Measurements from ENCODE around the gene MID1. TPM values are rescaled to one million over a fixed set of nuclear protein-coding genes. Genes with fewer than 3 reads are reported as not detected.
A peak's percentile ranks its signal among the peaks of the same experiment; 100 is the strongest.

MID1 gene
- total RNA-seq, 1 donor from 2014 or later = 9.4 TPM

- Histone ChIP-seq H3K27ac (replicated peaks) (no peak overlapping the region), H3K36me3 (no peaks in the 10 kb centered on the region), H3K9me3 (replicated peaks) (no peaks in the 10 kb centered on the region), H3K4me3 (no peak overlapping the region), H3K4me1 (peaks cover 5% of the 10 kb centered on the region), H3K27me3 (ENCODE audit: low read depth) (no peaks in the 10 kb centered on the region)
- intact Hi-C loops (cut with micrococcal nuclease) = no loop called here
- TF ChIP-seq, protein P1, sequence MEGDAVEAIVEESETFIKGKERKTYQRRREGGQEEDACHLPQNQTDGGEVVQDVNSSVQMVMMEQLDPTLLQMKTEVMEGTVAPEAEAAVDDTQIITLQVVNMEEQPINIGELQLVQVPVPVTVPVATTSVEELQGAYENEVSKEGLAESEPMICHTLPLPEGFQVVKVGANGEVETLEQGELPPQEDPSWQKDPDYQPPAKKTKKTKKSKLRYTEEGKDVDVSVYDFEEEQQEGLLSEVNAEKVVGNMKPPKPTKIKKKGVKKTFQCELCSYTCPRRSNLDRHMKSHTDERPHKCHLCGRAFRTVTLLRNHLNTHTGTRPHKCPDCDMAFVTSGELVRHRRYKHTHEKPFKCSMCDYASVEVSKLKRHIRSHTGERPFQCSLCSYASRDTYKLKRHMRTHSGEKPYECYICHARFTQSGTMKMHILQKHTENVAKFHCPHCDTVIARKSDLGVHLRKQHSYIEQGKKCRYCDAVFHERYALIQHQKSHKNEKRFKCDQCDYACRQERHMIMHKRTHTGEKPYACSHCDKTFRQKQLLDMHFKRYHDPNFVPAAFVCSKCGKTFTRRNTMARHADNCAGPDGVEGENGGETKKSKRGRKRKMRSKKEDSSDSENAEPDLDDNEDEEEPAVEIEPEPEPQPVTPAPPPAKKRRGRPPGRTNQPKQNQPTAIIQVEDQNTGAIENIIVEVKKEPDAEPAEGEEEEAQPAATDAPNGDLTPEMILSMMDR (IDR thresholded peaks at IDR 0.05; ENCODE audit: borderline replicate concordance) = no peak
- no peak for DNase-seq
These were observed 12.3 kb downstream of the MID1 start for GRCh38 chrX:10608099-10608498.

DNA sequence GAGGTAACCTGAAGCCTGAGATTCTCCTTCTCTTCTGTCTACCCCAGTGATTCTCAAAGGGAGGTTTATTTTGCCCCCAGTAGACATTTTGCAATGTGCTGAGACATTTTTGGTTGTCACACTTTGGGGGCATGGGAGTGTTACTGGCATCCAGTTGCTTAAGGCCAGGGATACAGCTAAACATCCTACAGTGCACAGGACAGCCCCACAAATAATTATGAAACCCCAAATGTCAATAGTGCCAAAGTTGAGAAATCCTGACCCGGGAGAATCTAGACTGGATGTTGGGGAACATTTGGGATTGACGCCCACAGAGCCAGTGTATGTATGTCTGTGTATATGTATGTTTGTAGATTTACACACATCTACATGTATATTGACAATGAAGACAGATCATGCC, 13.2 kb downstream of the MID1 start:
- no peaks in the 10 kb centered on the region for H3K27me3 ChIP-seq (ENCODE audit: low read depth)
- no peaks in the 10 kb centered on the region for H3K9me3 ChIP-seq (replicated peaks)
- intact Hi-C loops (cut with micrococcal nuclease) = no loop called here
- H3K36me3 ChIP-seq = no peaks in the 10 kb centered on the region
- H3K27ac ChIP-seq (replicated peaks) = no peak overlapping the region
- peaks cover 7% of the 10 kb centered on the region for H3K4me1 ChIP-seq
- no peak overlapping the region for H3K4me3 ChIP-seq
- TF ChIP-seq, protein P1 (IDR thresholded peaks at IDR 0.05; ENCODE audit: borderline replicate concordance) = no peak
- no peak for DNase-seq

DNA sequence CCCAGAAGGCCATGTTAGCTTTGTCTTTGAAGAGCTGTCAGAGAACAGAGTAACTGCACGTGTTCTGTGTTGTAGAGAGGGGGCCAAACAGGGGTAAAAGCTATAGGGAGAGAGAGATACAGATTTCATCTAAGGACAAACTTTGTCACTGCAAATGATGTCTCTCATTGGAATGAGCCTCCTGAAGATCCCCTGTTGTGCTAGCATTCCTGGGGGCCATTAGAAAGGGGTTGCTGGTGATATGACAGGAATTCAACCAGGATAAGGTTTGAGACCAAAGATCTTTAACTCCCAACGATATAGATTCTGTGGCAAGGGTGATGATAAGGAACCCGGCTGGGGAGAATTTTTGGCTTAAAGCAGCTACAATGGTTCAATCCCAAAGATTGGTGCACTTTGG, 16.8 kb downstream of the MID1 start:
- no peaks in the 10 kb centered on the region for H3K9me3 ChIP-seq (replicated peaks)
- H3K4me3 ChIP-seq = no peak overlapping the region
- DNase-seq = no peak
- H3K27ac ChIP-seq (replicated peaks) = no peak overlapping the region
- intact Hi-C loops (cut with micrococcal nuclease) = no loop called here
- no peaks in the 10 kb centered on the region for H3K36me3 ChIP-seq
- no peaks in the 10 kb centered on the region for H3K27me3 ChIP-seq (ENCODE audit: low read depth)
- TF ChIP-seq, protein P1 (IDR thresholded peaks at IDR 0.05; ENCODE audit: borderline replicate concordance) = no peak
- peaks cover 7% of the 10 kb centered on the region for H3K4me1 ChIP-seq

GRCh38 chrX:10602646-10603045, 17.7 kb downstream of the MID1 start:
- Histone ChIP-seq H3K36me3 (no peaks in the 10 kb centered on the region), H3K4me1 (peaks cover 14% of the 10 kb centered on the region), H3K4me3 (no peak overlapping the region), H3K27ac (replicated peaks) (no peak overlapping the region), H3K9me3 (replicated peaks) (no peaks in the 10 kb centered on the region), H3K27me3 (ENCODE audit: low read depth) (no peaks in the 10 kb centered on the region)
- TF ChIP-seq, protein P1 (IDR thresholded peaks at IDR 0.05; ENCODE audit: borderline replicate concordance) = no peak
- intact Hi-C loops (cut with micrococcal nuclease) = no loop called here
- no peak for DNase-seq

- no peak for DNase-seq
- Histone ChIP-seq H3K4me1 (peaks cover 15% of the 10 kb centered on the region), H3K9me3 (replicated peaks) (no peaks in the 10 kb centered on the region), H3K27ac (replicated peaks) (peak overlapping the region; percentile 12), H3K4me3 (no peak overlapping the region), H3K36me3 (no peaks in the 10 kb centered on the region), H3K27me3 (ENCODE audit: low read depth) (no peaks in the 10 kb centered on the region)
- intact Hi-C loops (cut with micrococcal nuclease) = no loop called here
- TF ChIP-seq, protein P1 (IDR thresholded peaks at IDR 0.05; ENCODE audit: borderline replicate concordance) = no peak
These were observed 19.9 kb downstream of the MID1 start for GRCh38 chrX:10600479-10600878.

DNA sequence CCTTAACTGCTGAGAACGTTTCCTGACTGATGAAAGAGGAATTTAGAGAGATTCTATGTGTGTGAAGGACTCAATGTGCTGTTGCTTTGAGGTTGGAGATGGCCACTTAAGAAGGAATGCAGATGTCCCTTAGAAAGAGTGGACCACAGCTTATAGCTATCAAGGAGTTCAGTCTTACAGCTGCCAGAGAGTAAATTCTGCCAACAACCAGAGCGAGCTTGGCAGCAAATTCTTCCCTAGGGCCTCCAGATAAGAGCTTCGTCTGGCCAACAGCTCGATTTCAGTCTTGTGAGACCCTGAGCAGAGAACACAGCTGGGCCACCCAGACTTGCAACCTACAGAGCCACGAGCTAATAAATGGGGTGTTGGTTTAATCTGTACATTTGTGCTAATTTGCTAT, 21.8 kb downstream of the MID1 start:
- no peaks in the 10 kb centered on the region for H3K27me3 ChIP-seq (ENCODE audit: low read depth)
- H3K4me3 ChIP-seq = no peak overlapping the region
- peaks cover 14% of the 10 kb centered on the region for H3K4me1 ChIP-seq
- H3K9me3 ChIP-seq (replicated peaks) = no peaks in the 10 kb centered on the region
- intact Hi-C loops (cut with micrococcal nuclease) = no loop called here
- H3K27ac ChIP-seq (replicated peaks) = peak overlapping the region; percentile 51
- H3K36me3 ChIP-seq = no peaks in the 10 kb centered on the region
- TF ChIP-seq, protein P1 (IDR thresholded peaks at IDR 0.05; ENCODE audit: borderline replicate concordance) = no peak
- peak; percentile 33 for DNase-seq

Measured in left ventricle myocardium inferior (tissue), 1 donor.